Nephron progenitor cell (in vitro differentiated cells): ENCODE results near the gene FOXP1.

ENCODE experiments used
- DNase-seq: peaks from one replicate; pipeline ENCODE4 v3.0.0; 2021
- H3K27ac Mint-ChIP-seq: 2 replicates; pipeline ENCODE4 v1.8.0; 2021; ENCODE audit warnings: mild to moderate bottlenecking, moderate library complexity, mixed read lengths
- H3K27me3 Mint-ChIP-seq: 2 replicates; pipeline ENCODE4 v1.8.0; 2021; ENCODE audit warnings: mild to moderate bottlenecking, low read depth, mixed read lengths; ENCODE audit not compliant: poor library complexity
- H3K36me3 Mint-ChIP-seq: 2 replicates; pipeline ENCODE4 v1.8.0; 2021; ENCODE audit warnings: low read depth, mixed read lengths
- H3K4me1 Mint-ChIP-seq: 2 replicates; pipeline ENCODE4 v1.8.0; 2021; ENCODE audit warnings: mixed read lengths
- H3K4me3 Mint-ChIP-seq: 2 replicates; pipeline ENCODE4 v1.8.0; 2021; ENCODE audit warnings: mild to moderate bottlenecking, moderate library complexity, mixed read lengths
- H3K9me3 Mint-ChIP-seq: 2 replicates; pipeline ENCODE4 v1.8.0; 2021; ENCODE audit warnings: mild to moderate bottlenecking, moderate library complexity, mixed read lengths
- CTCF ChIP-seq: fragments of 200-600 bp; sonication (generic); IDR thresholded peaks from 2 replicates; pipeline ENCODE4 v1.5.0; 2021; ENCODE audit warnings: antibody characterized with exemption

FOXP1 gene

GRCh38 chr3:70919661-70920060 is 663.9 kb downstream of the FOXP1 start:
- no peaks in the 10 kb centered on the region for H3K36me3 Mint-ChIP-seq
- no peak for DNase-seq
- no peaks in the 10 kb centered on the region for H3K4me1 Mint-ChIP-seq
- H3K4me3 Mint-ChIP-seq: no peak overlapping the region
- H3K27me3 Mint-ChIP-seq: no peaks in the 10 kb centered on the region
- H3K9me3 Mint-ChIP-seq: peaks cover 12% of the 10 kb centered on the region
- H3K27ac Mint-ChIP-seq: no peak overlapping the region
- no peak for TF ChIP-seq CTCF

GRCh38 chr3:70919091-70919490 is 664.4 kb downstream of the FOXP1 start:
- Mint-ChIP-seq H3K27me3 (peaks cover 2% of the 10 kb centered on the region), H3K4me3 (no peak overlapping the region), H3K36me3 (no peaks in the 10 kb centered on the region), H3K27ac (no peak overlapping the region), H3K4me1 (no peaks in the 10 kb centered on the region), H3K9me3 (peaks cover 10% of the 10 kb centered on the region)
- DNase-seq: no peak
- TF ChIP-seq CTCF: no peak

GRCh38 chr3:70916375-70917055 is 667.0 kb downstream of the FOXP1 start:
- H3K36me3 Mint-ChIP-seq: no peaks in the 10 kb centered on the region
- H3K9me3 Mint-ChIP-seq: no peaks in the 10 kb centered on the region
- H3K4me3 Mint-ChIP-seq: no peak overlapping the region
- no peaks in the 10 kb centered on the region for H3K4me1 Mint-ChIP-seq
- no peak for TF ChIP-seq CTCF
- DNase-seq: no peak
- H3K27ac Mint-ChIP-seq: no peak overlapping the region
- H3K27me3 Mint-ChIP-seq: peaks cover 2% of the 10 kb centered on the region

GRCh38 chr3:70914862-70915261 is 668.7 kb downstream of the FOXP1 start:
- Mint-ChIP-seq H3K27ac (no peak overlapping the region), H3K9me3 (no peaks in the 10 kb centered on the region)

GRCh38 chr3:70911719-70912118 is 671.8 kb downstream of the FOXP1 start:
- no peaks in the 10 kb centered on the region for H3K9me3 Mint-ChIP-seq
- no peak for TF ChIP-seq CTCF
- no peaks in the 10 kb centered on the region for H3K4me1 Mint-ChIP-seq

More at GRCh38 chr3:70914862-70915261, 668.7 kb downstream of the FOXP1 start:
- TF ChIP-seq CTCF: no peak
- Mint-ChIP-seq H3K4me3 (no peak overlapping the region), H3K4me1 (no peaks in the 10 kb centered on the region), H3K27me3 (peaks cover 2% of the 10 kb centered on the region), H3K36me3 (no peaks in the 10 kb centered on the region)
- no peak for DNase-seq

GRCh38 chr3:70905491-70905890 is 678.0 kb downstream of the FOXP1 start:
- TF ChIP-seq CTCF: no peak
- Mint-ChIP-seq H3K4me1 (peaks cover 5% of the 10 kb centered on the region), H3K27ac (no peak overlapping the region), H3K27me3 (no peaks in the 10 kb centered on the region), H3K4me3 (no peak overlapping the region), H3K9me3 (no peaks in the 10 kb centered on the region), H3K36me3 (no peaks in the 10 kb centered on the region)
- DNase-seq: no peak

More at GRCh38 chr3:70911719-70912118, 671.8 kb downstream of the FOXP1 start:
- no peak for DNase-seq
- Mint-ChIP-seq H3K36me3 (no peaks in the 10 kb centered on the region), H3K27ac (no peak overlapping the region), H3K4me3 (no peak overlapping the region), H3K27me3 (peaks cover 2% of the 10 kb centered on the region)
